GM19025 (cell line): ENCODE results near the gene BCAS1.

Experiments used
- ATAC-seq: cut with Tn5 transposase; IDR thresholded peaks from one replicate; pipeline ENCODE4 v1.9.1; 2021; ENCODE audit warnings: mild to moderate bottlenecking, low read depth, moderate library complexity; ENCODE audit not compliant: unreplicated experiment

Gene BCAS1

GRCh38 chr20:53898556-53898931 is 171.8 kb downstream of the BCAS1 start:
- ATAC-seq, result no peak

- no peak for ATAC-seq
These were observed 172.4 kb downstream of the BCAS1 start for GRCh38 chr20:53897884-53898555.

- no peak for ATAC-seq
These were observed 173.7 kb downstream of the BCAS1 start for GRCh38 chr20:53896647-53897046.

- no peak for ATAC-seq
These were observed 174.4 kb downstream of the BCAS1 start for GRCh38 chr20:53896041-53896440.

- no peak for ATAC-seq
These were observed 175.0 kb downstream of the BCAS1 start for GRCh38 chr20:53895385-53895755.

- no peak for ATAC-seq
These were observed 175.5 kb downstream of the BCAS1 start for GRCh38 chr20:53894707-53895384.
